Subcutaneous adipose tissue (tissue), 4 donors: ENCODE results near the gene MCOLN2. TPM values are rescaled to one million over a fixed set of nuclear protein-coding genes. Genes with fewer than 3 reads are reported as not detected.

Experiments
- CTCF ChIP-seq: fragments of 450-650 bp; IDR thresholded peaks from one replicate; pipeline ENCODE4 v1.5.1; 2016; ENCODE audit warnings: low read depth, mild to moderate bottlenecking, control low read depth, antibody characterized with exemption, moderate library complexity
- total RNA-seq, 4 donors: library from RNA; depleted of rRNA; stranded (reverse); fragments of >200 nt; gene quantifications; one replicate each; pipeline ENCODE4 v1.1.0, GENCODE V29; 2016

Gene MCOLN2
- total RNA-seq, 4 donors from 2014 or later, result 0.38 to 6.6 (median 1.4) TPM; not detected in 1

GRCh38 chr1:84889437-84889836 lies 107.5 kb downstream of the MCOLN2 start:
- TF ChIP-seq CTCF, result no peak

- TF ChIP-seq CTCF, result no peak
Observed at GRCh38 chr1:84888753-84889152, 108.2 kb downstream of the MCOLN2 start.

- no peak for TF ChIP-seq CTCF
Observed at GRCh38 chr1:84887261-84887934, 109.5 kb downstream of the MCOLN2 start.

- no peak for TF ChIP-seq CTCF
Observed at GRCh38 chr1:84885469-84885868, 111.4 kb downstream of the MCOLN2 start.

- TF ChIP-seq CTCF, result no peak
Observed at GRCh38 chr1:84884671-84885389, 112.1 kb downstream of the MCOLN2 start.

- TF ChIP-seq CTCF, result no peak
Observed at GRCh38 chr1:84883286-84883685, 113.6 kb downstream of the MCOLN2 start.

GRCh38 chr1:84877592-84877991 lies 119.3 kb downstream of the MCOLN2 start:
- no peak for TF ChIP-seq CTCF
